NCI-H2196 treated with DMSO at 0.1 percent for 48 hours (cell line): ENCODE results near the gene TCERG1L.

ENCODE experiments used
- DNase-seq: peaks from one replicate; lab custom pipeline; 2025; ENCODE audit not compliant: unreplicated experiment; lab: John Stamatoyannopoulos, UW

Gene TCERG1L

DNA sequence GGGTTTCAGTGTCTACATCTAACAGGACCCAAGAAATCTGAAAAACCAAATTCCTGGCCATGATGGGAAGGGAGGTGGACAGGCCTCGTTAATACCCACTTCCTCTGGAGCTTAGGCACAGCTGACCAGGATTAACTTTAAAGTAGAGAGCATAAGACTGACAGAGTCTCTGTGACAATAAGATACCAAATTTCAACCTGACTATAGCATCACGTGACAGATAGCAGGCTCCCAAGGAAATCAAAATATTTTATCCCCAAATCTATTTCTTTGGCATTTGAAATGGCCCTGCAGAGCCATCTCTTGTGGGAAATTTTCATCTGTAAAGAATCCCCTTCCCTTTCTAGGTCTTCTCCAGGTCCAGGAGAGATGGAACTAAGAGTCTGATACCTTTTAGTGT, 258.3 kb downstream of the TCERG1L start:
- no peak for DNase-seq

DNA sequence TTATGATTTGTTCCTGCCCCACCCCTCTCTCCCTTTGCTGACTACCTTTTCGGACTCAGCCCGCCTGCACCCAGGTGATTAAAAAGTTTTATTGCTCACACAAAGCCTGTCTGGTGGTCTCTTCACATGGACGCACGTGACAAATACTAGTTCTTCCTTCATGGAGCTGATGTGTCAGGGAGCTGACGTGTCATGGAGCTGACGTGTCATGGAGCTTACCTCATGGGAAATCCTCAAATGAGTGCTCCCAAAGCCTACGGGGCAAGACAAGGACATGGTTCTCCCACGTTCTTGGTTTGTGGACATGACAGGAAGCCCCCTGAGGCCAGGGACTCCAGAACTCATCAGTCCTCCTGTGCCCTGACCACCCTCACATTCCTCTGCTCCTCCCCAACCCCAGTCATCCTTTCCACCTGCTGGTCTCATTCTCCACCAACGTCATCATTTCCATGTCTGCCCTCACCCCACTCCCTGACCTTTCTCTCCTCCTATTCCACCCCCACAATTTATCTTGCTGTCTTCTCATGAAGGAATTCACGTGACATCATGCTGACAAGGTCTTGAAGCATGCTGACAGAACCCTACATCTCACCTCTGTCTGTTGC, 261.3 kb downstream of the TCERG1L start:
- no peak for DNase-seq

DNA sequence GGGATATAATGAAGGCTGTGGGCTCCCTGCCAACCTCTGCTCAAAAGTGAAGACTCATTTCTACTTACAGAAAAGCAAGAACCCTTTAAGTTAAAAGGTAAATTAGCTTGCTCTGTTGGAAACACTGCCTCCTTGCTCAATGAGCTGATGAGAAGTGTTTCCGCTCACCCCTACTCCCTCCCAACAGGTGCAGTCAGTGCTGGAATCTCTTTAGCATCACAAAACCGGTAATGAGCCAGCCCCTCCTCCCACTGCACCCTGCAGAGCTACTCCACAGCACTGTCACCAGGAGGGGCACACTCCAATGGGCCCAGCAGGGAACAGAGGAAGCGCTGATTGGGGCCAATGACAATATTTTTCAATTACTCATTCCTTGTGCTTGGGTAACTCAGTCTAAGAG, 262.5 kb downstream of the TCERG1L start:
- peak; percentile 48 for DNase-seq

DNA sequence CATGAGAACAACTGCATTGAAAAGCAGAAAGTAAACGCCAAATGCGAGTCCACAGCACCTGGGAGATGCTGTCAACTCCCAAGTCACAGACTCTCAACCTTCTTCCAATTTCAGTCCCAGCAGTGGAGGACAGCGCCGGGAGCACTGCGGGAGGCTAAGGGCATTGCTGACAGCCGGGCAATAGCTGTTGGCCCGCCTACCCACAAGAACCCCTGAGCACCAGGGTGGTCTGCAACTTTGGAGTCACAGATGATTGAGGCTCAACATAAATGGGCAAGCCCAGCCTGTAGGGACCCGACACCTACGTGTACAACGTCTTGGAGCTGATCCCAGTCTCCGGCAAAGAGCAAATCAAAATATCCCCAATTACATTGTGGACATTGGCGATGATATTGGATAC, 262.9 kb downstream of the TCERG1L start:
- peak; percentile 48 for DNase-seq

DNA sequence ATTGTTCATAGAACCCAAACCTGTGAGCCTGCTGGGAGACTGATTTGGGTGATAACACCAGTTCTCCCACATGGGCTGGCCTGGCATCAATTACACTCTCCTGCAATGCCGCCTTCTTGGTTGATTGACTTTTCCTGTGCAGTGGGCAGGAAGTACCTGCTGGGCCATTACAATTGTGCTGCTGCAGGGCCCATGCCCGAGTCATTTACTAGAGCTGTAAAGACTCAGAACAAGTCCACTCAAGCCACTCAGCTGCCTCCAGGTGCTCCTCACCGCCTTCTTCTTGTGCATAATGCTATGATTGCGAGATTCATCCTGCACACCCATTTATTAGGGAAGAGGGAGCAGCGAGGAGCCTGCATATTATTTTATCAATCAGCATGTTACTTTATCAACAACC, 264.0 kb downstream of the TCERG1L start:
- DNase-seq, result no peak

DNA sequence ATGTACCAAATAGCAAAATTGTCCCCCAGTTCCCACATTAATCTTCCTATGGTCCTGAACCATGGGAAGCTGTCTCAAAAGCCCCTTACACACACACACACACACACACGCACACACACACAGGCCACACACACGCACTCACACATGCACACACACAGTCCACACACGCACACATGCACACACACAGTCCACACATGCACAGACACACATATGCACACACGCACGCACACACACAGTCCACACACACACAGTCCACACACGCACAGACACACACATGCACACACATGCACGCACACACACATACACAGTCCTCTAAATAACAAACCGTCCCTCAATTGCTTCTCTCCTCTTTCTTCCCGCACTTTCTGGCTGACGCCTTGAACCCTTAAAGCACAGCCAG, 265.3 kb downstream of the TCERG1L start:
- no peak for DNase-seq

DNA sequence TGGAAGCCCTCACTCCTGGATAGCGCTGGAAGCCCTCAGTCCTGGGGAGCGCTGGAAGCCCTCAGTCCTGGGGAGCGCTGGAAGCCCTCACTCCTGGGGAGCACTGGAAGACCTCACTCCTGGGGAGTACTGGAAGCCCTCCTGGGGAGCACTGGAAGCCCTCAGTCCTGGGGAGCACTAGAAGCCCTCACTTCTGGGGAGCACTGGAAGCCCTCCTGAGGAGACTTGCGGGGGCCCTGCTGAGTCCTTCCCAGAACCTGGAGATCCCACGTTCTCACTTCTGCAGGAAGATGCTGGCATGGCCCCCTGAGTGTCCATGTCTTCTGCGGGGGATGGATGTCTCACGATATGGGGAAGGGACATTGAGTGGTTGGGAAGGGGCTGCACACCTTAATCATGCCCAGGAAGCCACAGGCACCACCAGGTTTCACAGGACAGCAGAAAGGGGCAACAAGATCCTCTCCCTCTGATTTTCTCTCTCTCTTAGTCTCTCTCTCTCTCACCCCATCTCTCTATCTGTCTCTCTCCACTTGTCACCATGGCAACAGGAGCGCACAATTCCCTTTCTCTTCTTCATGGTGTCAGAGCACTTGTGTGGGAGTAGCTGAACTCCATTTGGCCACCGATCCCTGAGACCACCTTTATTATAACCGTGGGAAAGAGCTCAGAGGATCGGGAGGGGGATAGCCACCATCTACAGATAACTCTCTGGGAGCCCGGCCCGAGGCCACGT, 267.0 kb downstream of the TCERG1L start:
- no peak for DNase-seq

DNA sequence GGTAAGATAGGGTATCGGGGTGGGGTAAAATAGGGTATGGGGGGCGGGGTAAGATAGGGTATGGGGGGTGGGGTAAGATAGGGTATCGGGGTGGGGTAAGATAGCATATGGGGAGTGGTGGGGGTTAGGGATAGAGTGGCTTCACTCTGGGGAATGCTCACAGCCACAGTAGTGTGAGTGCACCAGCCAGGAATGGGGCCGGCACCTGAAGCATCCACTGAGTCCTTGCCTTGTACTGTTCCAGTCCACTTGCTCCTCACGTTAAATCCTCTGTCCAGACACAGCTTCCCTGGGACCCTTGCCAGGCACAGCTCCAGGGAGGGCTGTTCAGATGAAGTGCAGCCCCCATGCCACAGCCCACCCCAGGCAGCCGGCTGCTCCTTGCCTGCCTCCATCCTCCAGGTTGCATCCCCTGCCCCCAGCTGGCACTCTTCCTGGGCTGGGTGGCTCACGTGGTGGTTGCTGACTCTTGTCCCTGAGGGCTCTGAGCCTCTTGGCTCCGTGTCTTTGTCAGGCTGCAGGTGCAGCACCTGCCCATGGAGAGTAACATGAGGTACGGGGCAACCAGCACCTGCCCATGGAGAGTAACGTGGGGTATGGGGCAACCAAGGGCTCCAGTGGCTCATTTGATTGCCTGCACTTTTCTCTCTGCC, 268.4 kb downstream of the TCERG1L start:
- peak; percentile 34 for DNase-seq
